B cell (primary cell): ENCODE measurements around the gene NHERF2.
"Not testable (repeated sequence)": the region's sequence is repeated elsewhere in the genome, so short reads cannot be mapped to it uniquely, and the experiment has no call there.

ENCODE experiments used
- CTCF ChIP-seq: fragments of 200-600 bp; IDR thresholded peaks from one replicate; pipeline ENCODE4 v1.8.0; 2022; ENCODE audit warnings: antibody characterized with exemption, mild to moderate bottlenecking
- EZH2 ChIP-seq: IDR thresholded peaks from 2 replicates; pipeline ENCODE4 v1.6.1; 2012; ENCODE audit warnings: borderline replicate concordance, low read depth, mild to moderate bottlenecking, moderate library complexity, low read length; ENCODE audit not compliant: insufficient read depth, poor library complexity, severe bottlenecking

- not testable (repeated sequence) for TF ChIP-seq EZH2, CTCF
Observed at GRCh38 chr16:2011726-2012125, 15.0 kb upstream of the NHERF2 start.
